Glomerular visceral epithelial cell (primary cell): ENCODE measurements around the gene MAP3K1.
A peak's percentile ranks its signal among the peaks of the same experiment; 100 is the strongest.

Experiments used
- DNase-seq: peaks from one replicate; pipeline ENCODE4 v3.0.0-alpha.2; 2016; ENCODE audit errors: extremely low spot score

MAP3K1 gene

DNA sequence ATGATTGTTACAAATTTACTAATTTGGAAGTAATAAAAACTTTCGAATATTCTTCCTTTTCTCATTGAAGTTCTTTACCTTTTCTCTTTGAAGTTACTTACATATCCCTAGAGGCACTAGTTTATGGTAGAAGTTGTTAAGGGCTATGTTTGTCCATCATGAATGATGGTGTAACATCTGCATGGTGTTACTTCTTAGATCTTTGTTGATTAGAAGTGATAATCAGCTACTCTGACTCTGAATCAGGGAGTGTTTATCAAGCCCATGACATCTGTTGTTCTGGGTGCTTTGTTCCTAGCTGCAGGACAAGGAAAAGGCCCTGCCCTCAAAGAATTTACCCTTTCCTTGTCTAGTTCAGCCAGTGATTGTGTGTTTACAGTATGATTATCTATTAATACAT is 32.9 kb downstream of the MAP3K1 start:
- no peak for DNase-seq

GRCh38 chr5:56849671-56850070 is 34.3 kb downstream of the MAP3K1 start:
- DNase-seq: no peak

DNA sequence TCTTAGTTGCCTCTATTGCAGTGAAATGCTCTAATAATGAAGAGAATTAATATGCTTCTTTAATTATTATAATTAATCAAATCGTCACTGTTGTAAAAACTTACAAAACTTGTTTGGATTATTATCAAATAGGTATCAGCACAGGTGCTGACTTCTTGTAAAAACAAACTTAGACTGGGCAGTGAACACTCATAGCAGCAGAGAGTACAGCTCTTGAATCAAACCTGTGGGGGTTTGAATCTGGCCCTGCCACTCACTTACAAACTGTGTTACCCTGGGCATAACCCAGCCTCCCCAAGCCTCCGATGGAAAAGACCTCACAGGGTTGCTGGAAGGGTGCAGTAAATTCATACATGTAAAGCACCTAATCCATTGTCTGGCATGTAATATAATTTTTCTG is 35.1 kb downstream of the MAP3K1 start:
- DNase-seq: no peak

DNA sequence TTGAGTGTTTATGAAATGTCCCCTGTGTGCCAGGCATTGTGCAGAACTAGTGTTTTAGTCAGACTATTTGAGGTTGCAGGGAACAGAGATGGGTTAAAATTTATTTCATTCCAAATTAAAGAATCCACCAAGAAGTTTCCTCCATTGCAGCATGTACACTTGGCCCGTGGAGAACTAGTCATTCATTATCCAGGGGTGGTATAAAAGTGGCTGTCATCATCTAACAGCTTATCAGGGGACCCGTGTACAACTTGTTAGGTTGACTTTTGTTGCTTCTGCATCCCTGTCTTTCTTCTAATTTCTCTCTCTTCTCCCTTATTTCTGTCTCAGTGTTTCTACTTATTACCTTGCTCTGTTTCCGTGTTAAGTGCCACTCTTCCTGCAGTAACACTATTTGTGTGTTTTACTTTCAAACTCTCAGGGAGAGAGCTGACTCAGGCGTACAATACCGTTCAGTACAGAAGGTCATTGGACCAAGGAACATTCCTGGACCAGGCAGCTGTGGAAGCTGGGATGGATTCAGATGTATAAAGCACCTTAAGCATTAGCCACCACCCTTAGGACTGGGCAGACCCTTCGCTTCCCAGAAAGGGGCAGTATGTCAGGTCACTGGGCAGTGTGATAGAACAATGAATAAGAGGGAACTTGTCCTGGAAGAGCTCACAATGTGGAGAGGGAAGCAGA is 36.1 kb downstream of the MAP3K1 start:
- DNase-seq: peak; percentile 75

DNA sequence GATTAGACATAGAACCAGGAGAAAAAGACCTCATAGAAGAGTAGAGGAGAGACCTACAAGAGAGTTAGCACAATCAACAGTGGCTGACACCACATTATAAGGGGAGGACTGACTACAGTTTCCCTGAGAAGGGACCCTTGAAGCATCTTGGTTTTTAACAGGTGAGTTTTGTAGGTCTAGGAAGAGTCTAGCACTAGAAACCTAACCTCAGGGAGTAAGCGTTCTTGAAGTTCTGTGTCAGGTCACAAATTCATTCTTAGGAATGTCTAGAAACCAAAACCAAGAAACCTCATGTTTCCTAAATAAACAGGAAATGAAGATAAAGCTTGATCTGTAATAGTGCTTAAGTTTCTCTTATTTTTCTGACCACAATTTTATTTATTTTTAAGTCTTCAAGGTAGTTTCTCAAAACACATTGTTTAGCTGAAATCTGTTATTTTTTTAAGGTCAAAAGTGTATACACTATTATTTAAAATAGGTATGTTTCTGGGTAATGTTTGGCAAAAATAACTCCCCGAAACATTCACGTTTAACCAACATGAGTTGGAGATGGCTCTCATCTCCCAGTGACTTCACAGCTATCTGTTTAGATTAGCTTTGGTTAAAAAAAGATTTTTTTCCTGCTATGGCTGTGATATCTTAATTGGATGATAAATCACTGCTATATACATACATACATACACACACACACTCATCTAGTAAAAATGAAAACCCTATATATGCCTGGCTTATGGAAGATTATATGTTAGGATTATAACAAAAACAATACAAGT is 37.1 kb downstream of the MAP3K1 start:
- DNase-seq: peak; percentile 24

GRCh38 chr5:56853698-56854097 is 38.3 kb downstream of the MAP3K1 start:
- no peak for DNase-seq

GRCh38 chr5:56854920-56855319 is 39.6 kb downstream of the MAP3K1 start:
- DNase-seq: no peak

GRCh38 chr5:56856541-56857178 is 41.3 kb downstream of the MAP3K1 start:
- no peak for DNase-seq

- DNase-seq: no peak
Observed at GRCh38 chr5:56858777-56859442, 43.6 kb downstream of the MAP3K1 start.

GRCh38 chr5:56861893-56862485 is 46.6 kb downstream of the MAP3K1 start:
- DNase-seq: no peak

GRCh38 chr5:56862909-56863308 is 47.6 kb downstream of the MAP3K1 start:
- DNase-seq: no peak

DNA sequence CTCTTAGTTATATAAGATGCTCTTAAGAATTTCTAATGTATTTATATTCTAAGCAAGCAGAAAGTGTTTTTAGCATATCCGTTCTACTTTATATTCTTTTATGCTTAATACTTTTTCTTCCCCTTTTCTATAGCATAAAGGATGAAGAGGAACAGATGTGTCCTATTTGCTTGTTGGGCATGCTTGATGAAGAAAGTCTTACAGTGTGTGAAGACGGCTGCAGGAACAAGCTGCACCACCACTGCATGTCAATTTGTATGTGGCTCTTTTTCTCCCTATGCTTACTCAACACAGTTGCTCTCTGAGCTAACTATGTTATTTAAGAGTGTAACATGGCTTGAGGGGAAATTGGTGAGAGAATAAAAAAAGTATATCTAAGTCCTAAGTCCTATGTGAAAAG is 56.4 kb downstream of the MAP3K1 start:
- no peak for DNase-seq

GRCh38 chr5:56873056-56873455 is 57.7 kb downstream of the MAP3K1 start:
- DNase-seq: no peak

- DNase-seq: peak; percentile 42
Observed at GRCh38 chr5:56876327-56876726, 61.0 kb downstream of the MAP3K1 start.

DNA sequence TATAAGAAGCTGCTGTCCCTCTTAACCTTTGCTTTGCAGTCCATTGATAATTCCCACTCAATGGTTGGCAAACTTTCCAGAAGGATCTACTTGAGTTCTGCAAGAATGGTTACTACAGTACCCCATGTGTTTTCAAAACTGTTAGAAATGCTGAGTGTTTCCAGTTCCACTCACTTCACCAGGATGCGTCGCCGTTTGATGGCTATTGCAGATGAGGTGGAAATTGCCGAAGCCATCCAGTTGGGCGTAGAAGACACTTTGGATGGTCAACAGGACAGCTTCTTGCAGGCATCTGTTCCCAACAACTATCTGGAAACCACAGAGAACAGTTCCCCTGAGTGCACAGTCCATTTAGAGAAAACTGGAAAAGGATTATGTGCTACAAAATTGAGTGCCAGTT is 66.2 kb downstream of the MAP3K1 start:
- DNase-seq: no peak

DNA sequence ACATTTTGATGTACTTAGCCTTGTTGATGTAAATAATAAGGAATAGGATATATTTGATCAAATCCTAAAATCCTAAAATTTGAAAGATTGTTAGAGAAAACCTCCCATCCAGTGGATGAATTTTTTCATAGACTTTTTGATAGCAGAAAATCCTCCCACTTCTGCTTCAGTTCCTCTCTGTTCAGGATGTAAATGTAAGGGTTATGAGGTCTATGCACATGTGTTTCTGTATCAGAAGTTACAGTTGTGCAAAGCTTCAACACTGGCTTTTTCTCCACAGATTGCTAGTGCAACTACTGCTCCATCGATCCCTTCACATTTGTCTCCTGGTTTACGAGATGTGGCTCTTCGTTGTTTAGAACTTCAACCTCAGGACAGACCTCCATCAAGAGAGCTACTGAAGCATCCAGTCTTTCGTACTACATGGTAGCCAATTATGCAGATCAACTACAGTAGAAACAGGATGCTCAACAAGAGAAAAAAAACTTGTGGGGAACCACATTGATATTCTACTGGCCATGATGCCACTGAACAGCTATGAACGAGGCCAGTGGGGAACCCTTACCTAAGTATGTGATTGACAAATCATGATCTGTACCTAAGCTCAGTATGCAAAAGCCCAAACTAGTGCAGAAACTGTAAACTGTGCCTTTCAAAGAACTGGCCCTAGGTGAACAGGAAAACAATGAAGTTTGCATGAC is 78.1 kb downstream of the MAP3K1 start:
- DNase-seq: no peak

DNA sequence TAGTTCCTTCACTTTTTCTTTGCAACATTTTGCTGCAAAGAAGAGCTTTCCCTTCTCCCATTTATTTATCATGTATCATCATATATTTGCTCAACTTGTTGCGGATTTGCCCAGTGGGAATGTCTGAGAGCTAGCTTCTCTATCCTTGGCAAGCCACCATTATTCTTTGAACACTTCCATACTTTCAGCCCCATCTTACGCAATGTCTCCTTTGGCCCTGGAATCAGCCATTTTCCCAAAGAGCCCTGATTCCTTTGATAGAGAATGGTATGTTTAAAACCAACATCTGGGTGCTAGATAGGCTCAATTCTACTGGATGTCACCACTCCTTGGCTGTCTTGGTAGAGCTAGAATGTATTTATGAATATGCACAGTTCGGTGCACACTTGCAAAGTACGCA is 81.4 kb downstream of the MAP3K1 start:
- DNase-seq: no peak

- DNase-seq: no peak
Observed at GRCh38 chr5:56898213-56898612, 82.9 kb downstream of the MAP3K1 start.

DNA sequence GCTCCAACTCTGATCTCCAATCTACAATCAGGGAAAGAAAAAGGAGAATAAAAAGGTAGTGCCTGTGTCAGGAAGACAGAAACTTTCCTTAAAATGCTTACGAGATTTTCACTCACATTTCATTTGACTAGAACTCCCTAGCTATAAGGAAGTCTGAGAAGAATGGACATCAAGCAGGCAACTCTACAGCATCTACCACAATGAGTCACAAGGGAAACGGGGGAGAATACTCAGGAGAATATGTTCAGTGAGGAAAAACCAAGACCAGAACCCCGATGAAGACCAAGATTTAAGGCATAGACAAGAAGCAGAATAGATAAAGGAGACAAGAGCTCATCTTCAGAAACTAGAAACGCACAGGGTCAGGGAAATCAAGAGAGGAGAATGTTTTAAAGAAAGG is 85.0 kb downstream of the MAP3K1 start:
- DNase-seq: peak; percentile 54

DNA sequence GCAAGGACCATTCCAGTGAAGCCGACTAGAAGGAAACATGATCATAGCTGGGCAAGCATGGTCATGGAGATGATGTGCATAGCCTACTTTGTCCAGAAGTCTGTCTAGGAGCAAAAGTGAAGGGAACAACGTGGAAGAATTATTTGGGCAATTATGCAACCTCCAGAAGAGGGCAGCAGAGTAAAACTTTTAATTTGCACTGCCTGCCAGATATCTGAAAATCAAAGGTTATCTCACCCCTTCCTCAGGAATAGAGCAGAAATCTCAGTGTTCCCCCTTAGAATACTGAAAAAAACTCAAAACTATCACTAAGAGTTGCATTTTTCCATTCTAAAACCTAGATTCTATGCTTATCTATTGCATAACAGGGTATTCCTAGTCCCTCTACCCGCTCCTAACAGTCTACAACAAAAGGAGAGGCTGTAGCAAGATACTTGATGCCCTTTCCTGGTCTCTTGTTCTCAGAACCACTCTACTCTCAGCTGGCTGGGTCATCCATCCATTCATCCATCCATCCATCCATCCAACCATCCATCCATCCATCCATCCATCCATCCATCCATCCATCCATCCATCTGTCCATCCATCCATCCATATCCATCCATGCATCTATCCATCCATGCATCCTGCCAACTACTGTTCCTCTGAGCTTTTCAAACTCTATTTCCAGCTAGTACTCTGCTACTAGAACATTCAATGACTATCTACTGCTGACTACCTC is 85.7 kb downstream of the MAP3K1 start:
- DNase-seq: peak; percentile 63

DNA sequence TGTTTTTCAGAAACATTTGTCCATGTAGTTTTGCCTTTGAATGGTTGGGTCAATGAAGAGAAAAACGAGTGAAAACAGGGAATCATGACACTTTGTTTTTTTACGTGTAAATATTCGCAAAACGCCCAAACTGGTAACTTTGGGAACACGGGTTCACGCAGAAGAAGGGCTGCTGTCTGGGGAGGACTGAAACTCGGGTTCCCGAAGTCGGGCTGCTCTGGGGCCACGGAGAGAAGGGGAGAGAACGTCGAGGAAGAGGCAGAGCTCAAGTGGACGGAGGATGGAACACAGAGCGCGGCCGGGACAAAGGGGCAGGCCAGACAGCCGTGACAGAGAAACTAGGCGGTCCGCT is 93.6 kb downstream of the MAP3K1 start:
- DNase-seq: no peak
